ENCODE results near the gene FKBP2. TPM values are rescaled to one million over a fixed set of nuclear protein-coding genes. Genes with fewer than 3 reads are reported as not detected.

The FKBP2 gene
- total RNA-seq, 4 donors from 2014 or later = 45.5 to 78.3 (median 58.4) TPM

DNA sequence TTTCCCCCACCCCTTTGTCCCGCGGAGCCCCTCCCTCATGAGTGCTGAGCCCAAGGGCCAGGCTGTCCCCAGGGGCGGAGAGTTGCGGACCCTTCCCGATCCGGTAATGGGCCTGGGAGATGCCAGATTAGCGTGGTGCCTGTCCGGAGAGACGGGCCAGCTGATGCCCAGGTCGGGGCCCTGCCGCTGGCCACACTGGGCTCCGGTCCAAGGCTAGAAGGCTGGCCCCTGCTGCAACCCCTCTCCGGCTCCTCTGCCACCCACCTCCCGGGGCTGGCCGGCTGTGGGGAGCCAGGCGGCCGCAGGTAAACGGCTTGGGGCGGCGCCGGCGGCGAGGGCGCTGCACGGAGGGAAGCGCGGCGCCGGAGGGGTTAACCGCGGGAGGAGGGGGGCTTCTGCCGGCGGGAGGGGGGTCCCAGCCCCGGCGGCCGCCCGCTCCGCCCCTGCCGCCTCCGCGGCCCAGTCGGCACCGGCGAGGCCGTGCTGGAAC is 50.4 kb downstream of the FKBP2 start, which contains the start of gene KCNK4:
Gene KCNK4, plus strand, starts transcription at position 41 of the 490 bp plus-strand sequence. CDS start 1,717 bp downstream, outside the sequence.
- peaks cover 0 to 25% of the 10 kb centered on the region in 2 donors for H3K36me3 ChIP-seq
- no peak for ATAC-seq
- peaks cover 0 to 36% (median 21%) of the 10 kb centered on the region in 3 donors for H3K4me1 ChIP-seq
- peaks cover 68% of the 10 kb centered on the region for H3K27me3 ChIP-seq
- H3K4me3 ChIP-seq = peak within 1 kb of the TSS in 1 of 2 donors; percentile 49
- no peak for TF ChIP-seq POLR2A (IDR thresholded peaks at IDR 0.05)
- TF ChIP-seq POLR2AphosphoS5 (IDR thresholded peaks at IDR 0.05) = no peak
- no peak for TF ChIP-seq EP300 (IDR thresholded peaks at IDR 0.05)
- TF ChIP-seq, protein P1, sequence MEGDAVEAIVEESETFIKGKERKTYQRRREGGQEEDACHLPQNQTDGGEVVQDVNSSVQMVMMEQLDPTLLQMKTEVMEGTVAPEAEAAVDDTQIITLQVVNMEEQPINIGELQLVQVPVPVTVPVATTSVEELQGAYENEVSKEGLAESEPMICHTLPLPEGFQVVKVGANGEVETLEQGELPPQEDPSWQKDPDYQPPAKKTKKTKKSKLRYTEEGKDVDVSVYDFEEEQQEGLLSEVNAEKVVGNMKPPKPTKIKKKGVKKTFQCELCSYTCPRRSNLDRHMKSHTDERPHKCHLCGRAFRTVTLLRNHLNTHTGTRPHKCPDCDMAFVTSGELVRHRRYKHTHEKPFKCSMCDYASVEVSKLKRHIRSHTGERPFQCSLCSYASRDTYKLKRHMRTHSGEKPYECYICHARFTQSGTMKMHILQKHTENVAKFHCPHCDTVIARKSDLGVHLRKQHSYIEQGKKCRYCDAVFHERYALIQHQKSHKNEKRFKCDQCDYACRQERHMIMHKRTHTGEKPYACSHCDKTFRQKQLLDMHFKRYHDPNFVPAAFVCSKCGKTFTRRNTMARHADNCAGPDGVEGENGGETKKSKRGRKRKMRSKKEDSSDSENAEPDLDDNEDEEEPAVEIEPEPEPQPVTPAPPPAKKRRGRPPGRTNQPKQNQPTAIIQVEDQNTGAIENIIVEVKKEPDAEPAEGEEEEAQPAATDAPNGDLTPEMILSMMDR (IDR thresholded peaks at IDR 0.05) = no peak
- H3K27ac ChIP-seq = no peak within 1 kb of the TSS
- 17% methylated on average over 7 of the region's 45 CpGs; no CpG with 5 or more reads in 1 of the 2 donors for WGBS, 2 donors (ENCODE audit: low coverage in 1 of 2)
- H3K9me3 ChIP-seq = no peaks in the 10 kb centered on the region

DNA sequence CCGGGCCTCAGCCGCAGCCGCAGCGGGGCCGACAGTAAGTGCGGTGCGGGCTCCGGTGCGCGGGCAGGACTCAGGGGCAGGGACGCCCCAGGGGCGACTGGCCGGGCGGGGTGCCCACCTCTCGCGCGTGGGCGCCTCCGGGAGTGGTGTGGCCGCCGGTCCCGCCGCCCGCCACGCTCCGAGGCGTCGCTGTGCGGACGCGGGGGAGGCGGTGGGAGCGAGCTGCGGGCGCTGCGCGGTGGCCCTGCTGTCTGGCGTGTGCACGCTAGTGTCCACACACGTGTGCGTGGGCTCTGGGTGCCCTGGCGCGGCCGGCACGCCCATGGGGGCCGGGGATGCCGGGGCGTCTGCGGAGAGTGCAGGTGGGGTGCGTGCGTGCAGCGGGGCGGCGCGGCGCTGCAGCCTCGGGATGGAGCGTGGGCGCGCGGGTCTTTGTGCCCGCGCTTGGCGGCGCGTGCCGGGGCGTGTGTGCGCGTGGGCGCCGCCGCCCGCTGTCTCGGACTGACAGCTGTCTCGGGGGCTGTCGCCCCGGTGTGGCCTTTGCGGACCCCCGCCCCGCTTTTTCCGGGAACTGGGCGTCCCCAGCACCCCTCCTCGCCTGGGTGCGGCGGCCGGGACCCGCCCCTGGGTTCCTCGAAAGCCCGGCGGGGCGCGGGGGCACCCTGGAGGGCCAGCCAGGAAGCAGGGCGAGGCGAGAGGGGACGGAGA is 51.0 kb downstream of the FKBP2 start:
- peaks cover 0 to 25% of the 10 kb centered on the region in 2 donors for H3K36me3 ChIP-seq
- H3K9me3 ChIP-seq = no peaks in the 10 kb centered on the region
- peak overlapping the region in 1 of 2 donors; percentile 49 for H3K4me3 ChIP-seq
- H3K27ac ChIP-seq = no peak overlapping the region
- peaks cover 74% of the 10 kb centered on the region for H3K27me3 ChIP-seq
- no peak for TF ChIP-seq POLR2AphosphoS5 (IDR thresholded peaks at IDR 0.05)
- TF ChIP-seq, protein P1 (IDR thresholded peaks at IDR 0.05) = no peak
- no peak for TF ChIP-seq POLR2A (IDR thresholded peaks at IDR 0.05)
- no peak for TF ChIP-seq EP300 (IDR thresholded peaks at IDR 0.05)
- ATAC-seq = peak; percentile 17
- peaks cover 0 to 30% (median 17%) of the 10 kb centered on the region in 3 donors for H3K4me1 ChIP-seq
- WGBS, 2 donors (ENCODE audit: low coverage in 1 of 2) = no CpG with 5 or more reads among the region's 96 CpGs

DNA sequence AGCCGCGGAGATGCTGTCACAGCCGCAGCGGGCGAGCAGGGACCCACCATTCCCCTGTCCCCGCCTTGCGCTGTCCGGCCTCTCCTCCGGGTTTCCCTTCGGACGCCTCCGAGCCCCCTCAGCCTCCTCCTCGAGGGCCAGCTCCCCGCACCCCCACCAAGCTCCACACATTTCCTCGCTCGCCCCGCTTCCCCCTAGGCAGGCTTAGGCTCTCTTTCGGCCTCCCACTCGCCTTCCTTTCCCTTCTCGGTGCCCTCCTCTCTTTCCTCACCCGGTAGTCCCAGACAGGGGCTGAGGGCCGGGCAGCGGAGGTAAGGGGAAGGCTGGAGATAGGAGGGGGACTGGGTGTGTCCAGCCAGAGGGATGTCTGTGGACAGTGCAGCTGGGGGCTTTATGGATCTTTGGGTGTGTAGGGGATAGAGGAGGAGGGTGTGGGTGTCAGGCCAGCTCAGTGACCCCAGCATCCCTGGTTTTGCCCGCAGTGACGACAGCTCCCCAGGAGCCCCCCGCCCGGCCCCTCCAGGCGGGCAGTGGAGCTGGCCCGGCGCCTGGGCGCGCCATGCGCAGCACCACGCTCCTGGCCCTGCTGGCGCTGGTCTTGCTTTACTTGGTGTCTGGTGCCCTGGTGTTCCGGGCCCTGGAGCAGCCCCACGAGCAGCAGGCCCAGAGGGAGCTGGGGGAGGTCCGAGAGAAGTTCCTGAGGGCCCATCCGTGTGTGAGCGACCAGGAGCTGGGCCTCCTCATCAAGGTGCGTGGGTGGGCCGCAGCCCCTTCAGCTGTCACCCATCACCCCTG is 51.8 kb downstream of the FKBP2 start:
- H3K4me3 ChIP-seq = peak overlapping the region in 1 of 2 donors; percentile 49
- ATAC-seq = no peak
- no peak for TF ChIP-seq POLR2AphosphoS5 (IDR thresholded peaks at IDR 0.05)
- TF ChIP-seq EP300 (IDR thresholded peaks at IDR 0.05) = no peak
- no peak for TF ChIP-seq POLR2A (IDR thresholded peaks at IDR 0.05)
- TF ChIP-seq, protein P1 (IDR thresholded peaks at IDR 0.05) = no peak

More for the DNA sequence above, 51.8 kb downstream of the FKBP2 start:
- Histone ChIP-seq H3K4me1 (peaks cover 0 to 22% (median 17%) of the 10 kb centered on the region in 3 donors), H3K27me3 (peaks cover 82% of the 10 kb centered on the region), H3K27ac (no peak overlapping the region), H3K9me3 (no peaks in the 10 kb centered on the region), H3K36me3 (peaks cover 0 to 23% of the 10 kb centered on the region in 2 donors)
- 4% methylated on average over 5 to 16 of the region's 42 CpGs for WGBS, 2 donors (ENCODE audit: low coverage in 1 of 2)

Other genes with a start within 250 kb of the FKBP2 start
- 1 to 10 TPM; 1.1 to 4.7 (median 3.6) TPM for gene FLRT1, start 205.2 kb upstream of the FKBP2 start, total RNA-seq
- gene MACROD1, start 75.0 kb upstream of the FKBP2 start, total RNA-seq = 10 to 100 TPM; 26.9 to 56.2 (median 30.4) TPM
- gene STIP1, start 54.9 kb upstream of the FKBP2 start, total RNA-seq = 100 to 1,000 TPM in 1 of 4 donors, 10 to 100 TPM in 3; 88.6 to 134 (median 94.0) TPM
- 10 to 100 TPM; 14.5 to 28.5 (median 17.0) TPM for gene FERMT3, start 34.4 kb upstream of the FKBP2 start, total RNA-seq
- 10 to 100 TPM; 41.4 to 59.9 (median 50.3) TPM for gene TRPT1, start 14.9 kb upstream of the FKBP2 start, total RNA-seq
- gene NUDT22, start 14.8 kb upstream of the FKBP2 start, total RNA-seq = 10 to 100 TPM; 36.8 to 53.7 (median 45.8) TPM
- 10 to 100 TPM in 3 of 4 donors, 1 to 10 TPM in 1; 7.1 to 33.5 (median 28.9) TPM for gene DNAJC4, start 10.5 kb upstream of the FKBP2 start, total RNA-seq
- gene VEGFB, start 6.5 kb upstream of the FKBP2 start, total RNA-seq = 100 to 1,000 TPM in 2 of 4 donors, 10 to 100 TPM in 2; 49.9 to 152 (median 88.6) TPM
- gene PPP1R14B, start 5.8 kb downstream of the FKBP2 start, total RNA-seq = 100 to 1,000 TPM in 1 of 4 donors, 10 to 100 TPM in 3; 37.2 to 123 (median 70.9) TPM
- 10 to 100 TPM; 16.2 to 33.2 (median 25.1) TPM for gene PLCB3, start 10.4 kb downstream of the FKBP2 start, total RNA-seq
- gene BAD, start 43.6 kb downstream of the FKBP2 start, total RNA-seq = 100 to 1,000 TPM in 3 of 4 donors, 10 to 100 TPM in 1; 97.1 to 156 (median 135) TPM
- gene GPR137, start 44.8 kb downstream of the FKBP2 start, total RNA-seq = 10 to 100 TPM; 14.0 to 37.1 (median 27.6) TPM
- gene KCNK4, start 50.2 kb downstream of the FKBP2 start, total RNA-seq = under 1 TPM in 1 of 4 donors, not detected in 3; 0.31 TPM
- not detected for gene CATSPERZ, start 59.3 kb downstream of the FKBP2 start, total RNA-seq
- 10 to 100 TPM; 39.8 to 77.1 (median 71.2) TPM for gene ESRRA, start 64.4 kb downstream of the FKBP2 start, total RNA-seq
- gene TRMT112, start 76.5 kb downstream of the FKBP2 start, total RNA-seq = 100 to 1,000 TPM; 180 to 267 (median 218) TPM
- 100 to 1,000 TPM; 179 to 260 (median 181) TPM for gene PRDX5, start 77.0 kb downstream of the FKBP2 start, total RNA-seq
- 1 to 10 TPM; 7.6 to 9.4 (median 8.5) TPM for gene CCDC88B, start 99.1 kb downstream of the FKBP2 start, total RNA-seq
- 10 to 100 TPM; 21.2 to 44.2 (median 28.3) TPM for gene RPS6KA4, start 118.1 kb downstream of the FKBP2 start, total RNA-seq